ENCODE data around the gene MINDY2. TPM values are rescaled to one million over a fixed set of nuclear protein-coding genes. Genes with fewer than 3 reads are reported as not detected.
"Not testable (repeated sequence)": the region's sequence is repeated elsewhere in the genome, so short reads cannot be mapped to it uniquely, and the experiment has no call there.

Gene MINDY2
- total RNA-seq, 1 experiment from 2014 or later: 18.4 TPM

DNA sequence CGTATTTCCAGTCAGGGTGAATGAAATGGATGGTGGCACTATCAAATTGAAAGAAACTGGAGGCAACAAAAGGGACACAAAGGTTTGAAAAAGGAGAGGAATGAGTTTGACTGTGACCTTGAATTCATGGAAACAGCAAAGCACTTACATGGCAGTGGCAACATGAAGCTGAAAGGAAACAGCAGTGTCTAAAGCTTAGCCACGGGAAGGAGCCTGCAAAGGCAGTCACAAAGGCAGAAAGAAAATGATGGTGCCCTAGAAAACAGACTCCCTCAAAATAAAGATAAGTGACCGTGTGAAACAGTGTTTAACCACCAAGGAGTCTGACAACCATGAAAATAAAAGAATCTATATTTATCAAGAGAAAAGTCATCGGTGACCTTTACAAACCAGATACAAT, 111.1 kb downstream of the MINDY2 start:
- Histone ChIP-seq H2AFZ (no peak overlapping the region), H3K9me3 (ENCODE audit: insufficient read depth, low read depth) (no peaks in the 10 kb centered on the region), H3K9me2 (ENCODE audit: insufficient read depth) (no peaks in the 10 kb centered on the region), H3K4me3 (no peak overlapping the region), H3K27me3 (ENCODE audit: insufficient read depth, low read depth) (no peaks in the 10 kb centered on the region), H3K36me3 (ENCODE audit: low read depth) (peaks cover 39% of the 10 kb centered on the region), H3K4me2 (no peak overlapping the region), H3K79me2 (ENCODE audit: low read depth) (no peaks in the 10 kb centered on the region), H4K20me1 (ENCODE audit: insufficient read depth) (no peaks in the 10 kb centered on the region), H3K4me1 (replicated peaks; ENCODE audit: insufficient read depth) (no peaks in the 10 kb centered on the region), H3F3A (ENCODE audit: insufficient read depth, low read depth) (peaks cover 24% of the 10 kb centered on the region), H3K27ac (0 out of 2 replicates have a peak overlapping the region, but pooled peaks have one; percentile 9)
- intact Hi-C loops (cut with micrococcal nuclease; ENCODE audit: unreplicated experiment): no loop called here
- DNase-seq: no peak
- CTCF ChIA-PET: no interaction called here
- no TSS peak for BruUV-seq (replicated peaks)
- TF ChIP-seq EZH2 (IDR thresholded peaks at IDR 0.05; ENCODE audit: low read depth): no peak
- TF ChIP-seq, protein P1, sequence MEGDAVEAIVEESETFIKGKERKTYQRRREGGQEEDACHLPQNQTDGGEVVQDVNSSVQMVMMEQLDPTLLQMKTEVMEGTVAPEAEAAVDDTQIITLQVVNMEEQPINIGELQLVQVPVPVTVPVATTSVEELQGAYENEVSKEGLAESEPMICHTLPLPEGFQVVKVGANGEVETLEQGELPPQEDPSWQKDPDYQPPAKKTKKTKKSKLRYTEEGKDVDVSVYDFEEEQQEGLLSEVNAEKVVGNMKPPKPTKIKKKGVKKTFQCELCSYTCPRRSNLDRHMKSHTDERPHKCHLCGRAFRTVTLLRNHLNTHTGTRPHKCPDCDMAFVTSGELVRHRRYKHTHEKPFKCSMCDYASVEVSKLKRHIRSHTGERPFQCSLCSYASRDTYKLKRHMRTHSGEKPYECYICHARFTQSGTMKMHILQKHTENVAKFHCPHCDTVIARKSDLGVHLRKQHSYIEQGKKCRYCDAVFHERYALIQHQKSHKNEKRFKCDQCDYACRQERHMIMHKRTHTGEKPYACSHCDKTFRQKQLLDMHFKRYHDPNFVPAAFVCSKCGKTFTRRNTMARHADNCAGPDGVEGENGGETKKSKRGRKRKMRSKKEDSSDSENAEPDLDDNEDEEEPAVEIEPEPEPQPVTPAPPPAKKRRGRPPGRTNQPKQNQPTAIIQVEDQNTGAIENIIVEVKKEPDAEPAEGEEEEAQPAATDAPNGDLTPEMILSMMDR (conservative IDR thresholded peaks at IDR 0.05): no peak
- POLR2A ChIA-PET (ENCODE audit: unreplicated experiment): no interaction called here

DNA sequence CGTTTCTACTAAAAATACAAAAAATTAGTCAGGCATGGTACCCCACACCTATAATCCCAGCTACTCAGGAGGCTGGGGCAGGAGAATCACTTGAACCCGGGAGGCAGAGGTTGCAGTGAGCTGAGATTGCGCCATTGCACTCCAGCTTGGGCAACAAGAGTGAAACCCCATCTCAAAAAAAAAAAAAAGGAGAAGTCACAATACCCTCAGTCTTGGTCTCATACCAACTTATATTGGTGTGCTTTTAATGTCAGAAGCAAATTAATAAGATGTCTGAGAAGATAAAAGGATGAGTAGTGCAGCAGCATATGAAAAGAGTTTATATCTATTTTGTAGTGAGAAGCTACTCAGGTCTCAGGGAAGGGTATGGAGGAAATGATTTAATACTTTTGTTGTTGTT, 112.8 kb downstream of the MINDY2 start:
- H3K79me2 ChIP-seq (ENCODE audit: low read depth); intact Hi-C loops (cut with micrococcal nuclease; ENCODE audit: unreplicated experiment); H3K27ac ChIP-seq; H3K4me1 ChIP-seq (replicated peaks; ENCODE audit: insufficient read depth); CTCF ChIA-PET; H3K4me2 ChIP-seq; DNase-seq; H3K9me2 ChIP-seq (ENCODE audit: insufficient read depth); H3K27me3 ChIP-seq (ENCODE audit: insufficient read depth, low read depth); H3K9me3 ChIP-seq (ENCODE audit: insufficient read depth, low read depth); POLR2A ChIA-PET (ENCODE audit: unreplicated experiment); H2AFZ ChIP-seq; H4K20me1 ChIP-seq (ENCODE audit: insufficient read depth); H3K4me3 ChIP-seq; BruUV-seq (replicated peaks): not testable (repeated sequence)
- Histone ChIP-seq H3K36me3 (ENCODE audit: low read depth) (peaks cover 46% of the 10 kb centered on the region), H3F3A (ENCODE audit: insufficient read depth, low read depth) (peaks cover 31% of the 10 kb centered on the region)

DNA sequence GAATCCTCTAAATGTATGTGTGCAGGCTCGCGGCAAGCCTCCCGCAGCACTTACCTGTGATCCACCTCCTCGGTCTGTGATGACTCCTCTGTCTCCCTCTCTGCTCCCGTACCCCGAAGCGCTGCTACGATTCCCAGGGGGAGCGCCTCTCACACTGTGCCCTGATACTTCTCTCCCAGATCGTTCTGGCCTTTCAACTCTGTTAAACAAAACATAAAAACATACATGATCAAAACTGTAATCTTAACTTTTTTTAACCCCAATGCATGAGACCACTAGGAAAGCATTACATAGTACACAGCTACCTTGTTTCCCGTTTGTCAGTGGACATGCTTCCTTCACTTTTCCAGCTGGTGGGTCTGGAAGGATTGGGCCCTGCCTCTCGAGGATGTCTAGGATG, 115.8 kb downstream of the MINDY2 start:
- Histone ChIP-seq H3K4me2 (no peak overlapping the region), H3K4me1 (replicated peaks; ENCODE audit: insufficient read depth) (no peaks in the 10 kb centered on the region), H3K9me3 (ENCODE audit: insufficient read depth, low read depth) (no peaks in the 10 kb centered on the region), H3K79me2 (ENCODE audit: low read depth) (no peaks in the 10 kb centered on the region; the same call in 1 of the 2 replicates), H3K9me2 (ENCODE audit: insufficient read depth) (no peaks in the 10 kb centered on the region), H3K27ac (no peak overlapping the region), H3K4me3 (no peak overlapping the region), H2AFZ (no peak overlapping the region), H4K20me1 (ENCODE audit: insufficient read depth) (no peaks in the 10 kb centered on the region), H3K36me3 (ENCODE audit: low read depth) (peaks cover 46% of the 10 kb centered on the region), H3K27me3 (ENCODE audit: insufficient read depth, low read depth) (no peaks in the 10 kb centered on the region), H3F3A (ENCODE audit: insufficient read depth, low read depth) (peaks cover 24% of the 10 kb centered on the region)
- ChIA-PET CTCF (no interaction called here), POLR2A (ENCODE audit: unreplicated experiment) (no interaction called here)
- TSS peak; percentile 27 for BruUV-seq (replicated peaks)
- TF ChIP-seq EZH2 (IDR thresholded peaks at IDR 0.05; ENCODE audit: low read depth): no peak
- TF ChIP-seq, protein P1 (conservative IDR thresholded peaks at IDR 0.05): no peak
- intact Hi-C loops (cut with micrococcal nuclease; ENCODE audit: unreplicated experiment): no loop called here
- DNase-seq: no peak

DNA sequence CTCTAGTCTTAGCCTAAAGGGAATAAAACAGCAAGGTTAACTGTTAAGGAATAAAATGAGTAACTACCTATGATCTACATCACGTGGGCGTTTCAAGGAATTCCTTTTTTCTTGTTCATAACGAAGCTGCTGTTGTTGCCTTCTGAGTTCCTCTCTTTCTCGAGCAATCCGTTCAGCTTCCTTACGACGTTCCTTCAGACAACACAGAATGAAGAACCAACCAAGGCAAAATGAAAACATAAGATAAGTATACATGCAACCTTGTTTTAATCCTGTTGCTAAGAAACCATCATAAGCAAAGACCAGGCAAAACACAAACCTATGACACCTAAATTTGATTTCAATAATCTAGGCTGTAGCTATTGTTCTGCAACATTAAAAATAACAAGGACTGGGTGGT, 118.3 kb downstream of the MINDY2 start:
- no peak for DNase-seq
- Histone ChIP-seq H2AFZ (no peak overlapping the region), H3K4me2 (no peak overlapping the region), H3K4me3 (no peak overlapping the region), H3F3A (ENCODE audit: insufficient read depth, low read depth) (peaks cover 15% of the 10 kb centered on the region), H3K27ac (no peak overlapping the region), H3K4me1 (replicated peaks; ENCODE audit: insufficient read depth) (no peaks in the 10 kb centered on the region), H3K36me3 (ENCODE audit: low read depth) (peaks cover 57% of the 10 kb centered on the region), H4K20me1 (ENCODE audit: insufficient read depth) (no peaks in the 10 kb centered on the region), H3K9me3 (ENCODE audit: insufficient read depth, low read depth) (no peaks in the 10 kb centered on the region), H3K79me2 (ENCODE audit: low read depth) (no peaks in the 10 kb centered on the region; the same call in 1 of the 2 replicates), H3K9me2 (ENCODE audit: insufficient read depth) (no peaks in the 10 kb centered on the region), H3K27me3 (ENCODE audit: insufficient read depth, low read depth) (no peaks in the 10 kb centered on the region)
- BruUV-seq (replicated peaks): no TSS peak
- no peak for TF ChIP-seq EZH2 (IDR thresholded peaks at IDR 0.05; ENCODE audit: low read depth)
- TF ChIP-seq, protein P1 (conservative IDR thresholded peaks at IDR 0.05): no peak
- CTCF ChIA-PET: no interaction called here
- POLR2A ChIA-PET (ENCODE audit: unreplicated experiment): no interaction called here
- intact Hi-C loops (cut with micrococcal nuclease; ENCODE audit: unreplicated experiment): no loop called here
